Activated CD4-positive, alpha-beta T cell treated with anti-CD3 and anti-CD28 coated beads, Interleukin-2, amount 10 ng/mL, durations not matched to agents 7 days and 5 days (primary cell): ENCODE results near the gene CLPSL2. TPM values are rescaled to one million over a fixed set of nuclear protein-coding genes. Genes with fewer than 3 reads are reported as not detected.

Source experiments
- CTCF ChIA-PET: fragments of 350-600 bp; sonication (Branson Sonifier 250); formaldehyde crosslinking; loops from one replicate; lab custom pipeline; 2021; ENCODE audit warnings: antibody characterized with exemption; lab: Charles Lee
- POLR2A ChIA-PET: fragments of 350-600 bp; sonication (Branson Sonifier 250); formaldehyde crosslinking; loops from one replicate; lab custom pipeline; 2021; ENCODE audit warnings: antibody characterized with exemption; lab: Charles Lee
- DNase-seq: peaks from one replicate; pipeline ENCODE4 v3.0.0-alpha.2; 2020
- H3K27ac Mint-ChIP-seq: one replicate; pipeline ENCODE4 v1.8.0; 2021; ENCODE audit warnings: mild to moderate bottlenecking, moderate library complexity, mixed read lengths
- H3K27me3 Mint-ChIP-seq: one replicate; pipeline ENCODE4 v1.8.0; 2021; ENCODE audit warnings: mixed read lengths
- H3K36me3 Mint-ChIP-seq: one replicate; pipeline ENCODE4 v1.8.0; 2021; ENCODE audit warnings: low read depth, mixed read lengths
- H3K4me1 Mint-ChIP-seq: one replicate; pipeline ENCODE4 v1.8.0; 2021; ENCODE audit warnings: mixed read lengths
- H3K4me3 Mint-ChIP-seq: one replicate; pipeline ENCODE4 v1.8.0; 2021; ENCODE audit warnings: mild to moderate bottlenecking, moderate library complexity, mixed read lengths
- H3K9me3 Mint-ChIP-seq: one replicate; pipeline ENCODE4 v1.8.0; 2021; ENCODE audit warnings: mixed read lengths
- total RNA-seq, 2 experiments: library from RNA; stranded (reverse); gene quantifications; one replicate each; pipeline ENCODE4 v1.2.3, GENCODE V29; 2021

The CLPSL2 gene
- total RNA-seq, 2 experiments from 2014 or later, result not detected

- ChIA-PET CTCF (interaction anchor here (0.6 to 2.7 kb wide), 12 partner anchors 8 to 258 kb away, joined by 3 to 41 read pairs (median 6); no protein-coding TSS in a partner anchor), POLR2A (no interaction called here)
- H3K9me3 Mint-ChIP-seq, result no peaks in the 10 kb centered on the region
- no peak for DNase-seq
- H3K36me3 Mint-ChIP-seq, result no peaks in the 10 kb centered on the region
- H3K27me3 Mint-ChIP-seq, result no peaks in the 10 kb centered on the region
- no peak overlapping the region for H3K4me3 Mint-ChIP-seq
- no peak overlapping the region for H3K27ac Mint-ChIP-seq
- peaks cover 56% of the 10 kb centered on the region for H3K4me1 Mint-ChIP-seq
Observed at GRCh38 chr6:35735452-35735851, 40.9 kb upstream of the CLPSL2 start.

GRCh38 chr6:35736253-35736894, 40.0 kb upstream of the CLPSL2 start:
- Mint-ChIP-seq H3K4me1 (peaks cover 48% of the 10 kb centered on the region), H3K27me3 (no peaks in the 10 kb centered on the region), H3K4me3 (no peak overlapping the region), H3K27ac (peak overlapping the region; percentile 66), H3K36me3 (no peaks in the 10 kb centered on the region), H3K9me3 (no peaks in the 10 kb centered on the region)
- CTCF ChIA-PET, result interaction anchor here (0.5 to 2.7 kb wide), 35 partner anchors 9 to 1248 kb away, joined by 3 to 41 read pairs (median 4); no protein-coding TSS in a partner anchor
- peak; percentile 90 for DNase-seq
- POLR2A ChIA-PET, result interaction anchor here (0.5 to 1.1 kb wide), 4 partner anchors 19 to 467 kb away, joined by 3 to 4 read pairs (median 3); no protein-coding TSS in a partner anchor

- H3K9me3 Mint-ChIP-seq, result no peaks in the 10 kb centered on the region
- CTCF ChIA-PET, result interaction anchor here (0.5 to 2.7 kb wide), 42 partner anchors 10 to 1248 kb away, joined by 3 to 41 read pairs (median 4); no protein-coding TSS in a partner anchor
- no peak within 1 kb of the TSS for H3K4me3 Mint-ChIP-seq
Observed at GRCh38 chr6:35736982-35737412, 39.4 kb upstream of the CLPSL2 start, which contains the start of gene ARMC12. Gene ARMC12 (plus strand): TSS chr6:35737032. CDS start chr6:35737109, 77 bp downstream.

GRCh38 chr6:35737413-35738211, 38.8 kb upstream of the CLPSL2 start:
- H3K4me1 Mint-ChIP-seq, result peaks cover 41% of the 10 kb centered on the region
- no peaks in the 10 kb centered on the region for H3K27me3 Mint-ChIP-seq
- DNase-seq, result peak; percentile 50
- peak overlapping the region; percentile 88 for H3K27ac Mint-ChIP-seq
- no peaks in the 10 kb centered on the region for H3K9me3 Mint-ChIP-seq
- POLR2A ChIA-PET, result no interaction called here
- CTCF ChIA-PET, result interaction anchor here (0.6 to 2.7 kb wide), 34 partner anchors 9 to 442 kb away, joined by 3 to 41 read pairs (median 4); no protein-coding TSS in a partner anchor
- H3K36me3 Mint-ChIP-seq, result no peaks in the 10 kb centered on the region
- H3K4me3 Mint-ChIP-seq, result no peak overlapping the region

More at GRCh38 chr6:35736982-35737412, 39.4 kb upstream of the CLPSL2 start, which contains the start of gene ARMC12:
- H3K36me3 Mint-ChIP-seq, result no peaks in the 10 kb centered on the region
- POLR2A ChIA-PET, result interaction anchor here (0.9 to 1.1 kb wide), 2 partner anchors 19 to 113 kb away, joined by 3 to 4 read pairs; no protein-coding TSS in a partner anchor
- peak within 1 kb of the TSS; percentile 88 for H3K27ac Mint-ChIP-seq
- peaks cover 46% of the 10 kb centered on the region for H3K4me1 Mint-ChIP-seq
- no peaks in the 10 kb centered on the region for H3K27me3 Mint-ChIP-seq
- no peak for DNase-seq

- no peak overlapping the region for H3K27ac Mint-ChIP-seq
- H3K4me1 Mint-ChIP-seq, result peaks cover 26% of the 10 kb centered on the region
- no peaks in the 10 kb centered on the region for H3K9me3 Mint-ChIP-seq
- H3K36me3 Mint-ChIP-seq, result no peaks in the 10 kb centered on the region
- POLR2A ChIA-PET, result no interaction called here
- CTCF ChIA-PET, result interaction anchor here (1.3 kb wide), 1 partner anchor 155 kb away, joined by 3 read pairs; no protein-coding TSS in a partner anchor
- H3K27me3 Mint-ChIP-seq, result no peaks in the 10 kb centered on the region
- no peak overlapping the region for H3K4me3 Mint-ChIP-seq
- DNase-seq, result no peak
Observed at GRCh38 chr6:35739645-35740524, 36.5 kb upstream of the CLPSL2 start.

- Mint-ChIP-seq H3K9me3 (peaks cover 11% of the 10 kb centered on the region), H3K4me1 (peaks cover under 1% of the 10 kb centered on the region), H3K27me3 (peaks cover under 1% of the 10 kb centered on the region), H3K36me3 (no peaks in the 10 kb centered on the region), H3K4me3 (no peak overlapping the region), H3K27ac (no peak overlapping the region)
- CTCF ChIA-PET, result interaction anchor here (0.7 kb wide), 1 partner anchor 307 kb away, joined by 3 read pairs; no protein-coding TSS in a partner anchor
- POLR2A ChIA-PET, result no interaction called here
- DNase-seq, result no peak
Observed at GRCh38 chr6:35742842-35743241, 33.6 kb upstream of the CLPSL2 start.

GRCh38 chr6:35745509-35745908, 30.9 kb upstream of the CLPSL2 start:
- no peak for DNase-seq
- Mint-ChIP-seq H3K9me3 (peaks cover 14% of the 10 kb centered on the region), H3K27me3 (peaks cover 3% of the 10 kb centered on the region), H3K36me3 (no peaks in the 10 kb centered on the region), H3K27ac (no peak overlapping the region), H3K4me3 (no peak overlapping the region), H3K4me1 (no peaks in the 10 kb centered on the region)
- CTCF ChIA-PET, result no interaction called here
- POLR2A ChIA-PET, result no interaction called here

- CTCF ChIA-PET, result interaction anchor here (0.7 to 1.2 kb wide), 2 partner anchors 8 to 9 kb away, joined by 3 to 4 read pairs; no protein-coding TSS in a partner anchor
Observed at GRCh38 chr6:35746516-35746915, 29.9 kb upstream of the CLPSL2 start.

GRCh38 chr6:35747877-35748276, 28.5 kb upstream of the CLPSL2 start:
- peaks cover 3% of the 10 kb centered on the region for H3K27me3 Mint-ChIP-seq
- DNase-seq, result no peak
- no peaks in the 10 kb centered on the region for H3K36me3 Mint-ChIP-seq
- ChIA-PET CTCF (no interaction called here), POLR2A (no interaction called here)
- no peak overlapping the region for H3K27ac Mint-ChIP-seq
- no peak overlapping the region for H3K4me3 Mint-ChIP-seq
- H3K9me3 Mint-ChIP-seq, result peaks cover 14% of the 10 kb centered on the region
- no peaks in the 10 kb centered on the region for H3K4me1 Mint-ChIP-seq

More at GRCh38 chr6:35746516-35746915, 29.9 kb upstream of the CLPSL2 start:
- H3K27me3 Mint-ChIP-seq, result peaks cover 3% of the 10 kb centered on the region
- POLR2A ChIA-PET, result no interaction called here
- H3K4me3 Mint-ChIP-seq, result no peak overlapping the region
- DNase-seq, result no peak
- peaks cover 14% of the 10 kb centered on the region for H3K9me3 Mint-ChIP-seq
- no peak overlapping the region for H3K27ac Mint-ChIP-seq
- H3K36me3 Mint-ChIP-seq, result no peaks in the 10 kb centered on the region
- H3K4me1 Mint-ChIP-seq, result no peaks in the 10 kb centered on the region

- ChIA-PET CTCF (interaction anchor here (0.5 to 1.6 kb wide), 3 partner anchors 13 to 159 kb away, joined by 5 to 8 read pairs (median 6); no protein-coding TSS in a partner anchor), POLR2A (no interaction called here)
- Mint-ChIP-seq H3K4me3 (no peak overlapping the region), H3K27ac (no peak overlapping the region), H3K36me3 (no peaks in the 10 kb centered on the region), H3K27me3 (peaks cover 3% of the 10 kb centered on the region), H3K9me3 (peaks cover 14% of the 10 kb centered on the region), H3K4me1 (peaks cover 6% of the 10 kb centered on the region)
- no peak for DNase-seq
Observed at GRCh38 chr6:35750557-35750956, 25.8 kb upstream of the CLPSL2 start.

GRCh38 chr6:35751594-35751993, 24.8 kb upstream of the CLPSL2 start:
- Mint-ChIP-seq H3K4me1 (peaks cover 6% of the 10 kb centered on the region), H3K27me3 (peaks cover 3% of the 10 kb centered on the region), H3K4me3 (no peak overlapping the region), H3K36me3 (no peaks in the 10 kb centered on the region), H3K9me3 (peaks cover 10% of the 10 kb centered on the region), H3K27ac (no peak overlapping the region)
- ChIA-PET CTCF (interaction anchor here (1.6 kb wide), 1 partner anchor 14 kb away, joined by 8 read pairs; no protein-coding TSS in a partner anchor), POLR2A (no interaction called here)
- DNase-seq, result no peak
